HFFc6 (cell line): ENCODE data around the gene RHOXF2. TPM values are rescaled to one million over a fixed set of nuclear protein-coding genes. Genes with fewer than 3 reads are reported as not detected.
"Not testable (repeated sequence)": the region's sequence is repeated elsewhere in the genome, so short reads cannot be mapped to it uniquely, and the experiment has no call there.

ENCODE experiments used
- DNase-seq: peaks from one replicate; pipeline ENCODE4 v3.0.0-alpha.2; 2018
- H3K27ac Mint-ChIP-seq: 2 replicates; pipeline ENCODE4 v1.8.0; 2020; ENCODE audit warnings: mild to moderate bottlenecking, mixed read lengths
- H3K27me3 Mint-ChIP-seq: 2 replicates; pipeline ENCODE4 v1.8.0; 2021; ENCODE audit warnings: mild to moderate bottlenecking, moderate library complexity, mixed read lengths; ENCODE audit not compliant: insufficient read depth
- H3K36me3 Mint-ChIP-seq: 2 replicates; pipeline ENCODE4 v1.8.0; 2021; ENCODE audit warnings: low read depth, mixed read lengths
- H3K4me1 Mint-ChIP-seq: 2 replicates; pipeline ENCODE4 v1.8.0; 2020; ENCODE audit warnings: low read depth, mixed read lengths
- H3K4me3 Mint-ChIP-seq: 2 replicates; pipeline ENCODE4 v1.8.0; 2020; ENCODE audit warnings: mild to moderate bottlenecking, moderate library complexity, mixed read lengths
- H3K9me3 Mint-ChIP-seq: 2 replicates; pipeline ENCODE4 v1.8.0; 2020; ENCODE audit warnings: mild to moderate bottlenecking, mixed read lengths
- CTCF ChIP-seq: fragments of 200-600 bp; sonication (generic); IDR thresholded peaks from 2 replicates; pipeline ENCODE4 v1.5.0; 2021; ENCODE audit warnings: antibody characterized with exemption, mild to moderate bottlenecking
- long read RNA-seq: library from polyadenylated mRNA; unstranded; transcript quantifications from one replicate; pipeline ENCODE4 v2.0.0, GENCODE V29; 2019
- total RNA-seq, 6 experiments: library from RNA; stranded (reverse); fragmentation: NEBNext Ultra II Directional; extraction: Animal tissue kit (Norgen Biotek cat#: 25700); gene quantifications; 2 replicates in 1 of 6; 3 replicates in 5 of 6; pipeline ENCODE4 v1.2.3, GENCODE V29; 2021

Gene RHOXF2
- total RNA-seq = not detected
- long read RNA-seq = 0 reads

DNA sequence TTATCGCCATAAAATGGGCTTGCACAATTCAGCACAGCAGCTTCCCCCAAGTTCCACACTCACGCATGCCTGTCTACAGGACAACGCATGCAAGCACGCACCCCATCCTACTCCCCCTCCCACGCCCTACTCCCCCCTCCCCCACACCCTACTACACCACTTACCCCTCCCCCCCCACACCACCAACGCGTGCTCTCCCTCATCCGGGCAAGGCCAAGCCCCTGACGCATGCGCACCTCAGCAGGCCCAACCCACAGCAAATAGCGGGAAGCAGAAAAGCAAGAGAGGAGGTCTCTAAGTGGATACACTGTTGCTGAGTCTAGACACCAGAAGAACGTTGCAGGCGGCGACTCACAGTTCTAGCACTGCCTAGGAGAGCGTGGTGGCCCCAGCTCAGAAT is at the start of gene RHOXF2:
Gene RHOXF2 (plus strand): TSS at position 301 of the 400 bp plus-strand sequence. CDS start 138 bp downstream, outside the sequence.
- H3K27me3 Mint-ChIP-seq, H3K27ac Mint-ChIP-seq: not testable (repeated sequence)

DNA sequence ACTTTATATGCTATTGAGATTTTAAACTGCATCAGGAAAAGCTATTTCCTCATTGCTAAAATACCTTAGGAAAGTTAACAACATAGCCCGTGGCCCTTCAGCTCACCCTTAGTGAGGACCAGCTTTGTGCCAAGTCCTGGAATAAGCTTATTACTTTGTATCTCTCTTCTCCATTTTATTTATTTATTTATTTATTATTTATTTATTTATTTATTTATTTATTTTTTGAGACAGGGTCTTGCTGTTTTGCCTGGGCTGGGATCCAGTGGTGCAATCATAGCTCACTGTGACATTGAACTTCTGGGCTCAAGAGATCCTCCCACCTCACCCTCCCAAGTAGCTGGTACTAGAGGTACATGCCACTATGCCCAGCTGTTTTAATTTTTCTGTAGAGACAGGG is 49.0 kb upstream of the RHOXF2 start:
- peaks cover 1% of the 10 kb centered on the region; the same call in 1 of the 2 replicates for H3K27me3 Mint-ChIP-seq
- H3K9me3 Mint-ChIP-seq = no peaks in the 10 kb centered on the region
- peaks cover 12% of the 10 kb centered on the region; the same call in 1 of the 2 replicates for H3K4me1 Mint-ChIP-seq
- H3K27ac Mint-ChIP-seq = no peak overlapping the region
- DNase-seq = no peak
- no peak overlapping the region for H3K4me3 Mint-ChIP-seq
- H3K36me3 Mint-ChIP-seq = no peaks in the 10 kb centered on the region
- TF ChIP-seq CTCF = no peak

More for the DNA sequence above, at the start of gene RHOXF2:
- H3K4me3 Mint-ChIP-seq, H3K36me3 Mint-ChIP-seq, H3K9me3 Mint-ChIP-seq, DNase-seq, H3K4me1 Mint-ChIP-seq: not testable (repeated sequence)

DNA sequence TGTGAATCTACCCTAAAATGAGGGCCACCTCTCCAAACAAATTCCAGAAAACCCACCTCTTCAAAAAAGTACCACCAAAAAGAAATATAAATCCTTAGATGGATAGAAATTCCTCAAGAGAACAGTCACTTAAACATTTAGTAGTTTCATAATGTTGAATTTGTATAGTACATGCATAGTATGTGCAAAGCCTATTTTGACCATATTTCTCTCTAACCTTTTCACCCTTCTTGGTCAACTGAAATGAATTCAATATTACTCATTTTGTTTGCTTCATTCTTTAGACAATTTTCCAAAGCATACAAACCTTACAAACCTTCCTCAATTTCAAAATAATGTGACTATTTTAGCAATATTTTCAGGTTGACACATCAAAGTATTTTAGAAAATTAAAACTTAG is 46.8 kb upstream of the RHOXF2 start:
- TF ChIP-seq CTCF = no peak
- DNase-seq = no peak
- H3K4me1 Mint-ChIP-seq = peaks cover 12% of the 10 kb centered on the region; the same call in 1 of the 2 replicates
- H3K4me3 Mint-ChIP-seq = no peak overlapping the region
- no peak overlapping the region for H3K27ac Mint-ChIP-seq
- H3K27me3 Mint-ChIP-seq = peaks cover 3% of the 10 kb centered on the region; the same call in 1 of the 2 replicates
- H3K9me3 Mint-ChIP-seq = no peaks in the 10 kb centered on the region
- no peaks in the 10 kb centered on the region for H3K36me3 Mint-ChIP-seq

- H3K27ac Mint-ChIP-seq = no peak within 1 kb of the TSS
- TF ChIP-seq CTCF = no peak
- H3K4me3 Mint-ChIP-seq = no peak within 1 kb of the TSS
- peaks cover 20% of the 10 kb centered on the region for H3K4me1 Mint-ChIP-seq
- peaks cover 3% of the 10 kb centered on the region for H3K27me3 Mint-ChIP-seq
- no peaks in the 10 kb centered on the region for H3K36me3 Mint-ChIP-seq
- DNase-seq = no peak
- H3K9me3 Mint-ChIP-seq = no peaks in the 10 kb centered on the region
Observed at GRCh38 chrX:120115438-120115963, 42.9 kb upstream of the RHOXF2 start, which contains the start of gene RHOXF1. Gene RHOXF1 (minus strand): TSS chrX:120115913. CDS start chrX:120115862, 51 bp downstream.

DNA sequence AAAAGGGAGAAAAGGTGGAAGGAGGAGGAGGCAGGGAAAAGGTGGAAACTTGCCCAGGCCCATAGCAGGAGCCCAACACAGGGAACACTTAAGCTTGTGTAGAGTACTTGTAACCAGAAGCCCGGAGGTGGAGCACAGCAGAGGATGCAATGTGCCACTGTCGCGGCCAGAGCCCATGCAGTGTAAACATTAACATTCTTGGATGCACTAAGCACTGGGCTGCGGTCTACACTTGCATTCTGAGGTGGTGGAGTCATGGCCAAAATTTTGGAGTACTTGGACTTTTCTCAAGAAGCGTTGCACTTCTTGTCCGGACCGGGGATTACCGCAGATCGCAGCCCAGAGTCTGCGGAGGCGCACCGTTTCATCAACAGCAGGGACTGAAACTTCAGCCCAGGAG is 38.2 kb upstream of the RHOXF2 start:
- H3K9me3 Mint-ChIP-seq = no peaks in the 10 kb centered on the region
- no peaks in the 10 kb centered on the region; the same call in 1 of the 2 replicates for H3K27me3 Mint-ChIP-seq
- H3K36me3 Mint-ChIP-seq = no peaks in the 10 kb centered on the region
- TF ChIP-seq CTCF = no peak
- DNase-seq = peak; percentile 0
- peak overlapping the region; percentile 62; the same call in 1 of the 2 replicates for H3K4me3 Mint-ChIP-seq
- H3K4me1 Mint-ChIP-seq = peaks cover 12% of the 10 kb centered on the region; the same call in 1 of the 2 replicates
- H3K27ac Mint-ChIP-seq = no peak overlapping the region

DNA sequence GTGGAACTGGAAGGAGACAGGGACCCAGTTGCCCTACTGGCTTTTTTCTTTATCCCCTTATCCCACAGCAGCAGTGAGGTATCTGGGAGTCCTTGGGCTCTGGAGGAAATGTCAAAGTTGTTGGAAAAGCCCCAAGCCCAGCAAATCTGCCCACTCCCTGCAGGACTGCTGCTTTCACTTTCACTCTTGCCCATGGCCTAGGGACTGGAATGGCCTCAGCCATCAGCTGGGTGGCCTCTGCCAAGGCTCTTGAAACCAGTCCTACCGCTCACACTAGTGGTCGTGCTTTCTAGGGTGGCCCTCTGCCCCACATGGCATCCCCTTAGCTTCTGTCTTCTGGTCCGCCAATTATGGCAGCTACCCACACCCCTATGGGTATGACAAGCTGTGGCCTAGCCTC is 33.0 kb upstream of the RHOXF2 start:
- no peaks in the 10 kb centered on the region for H3K36me3 Mint-ChIP-seq
- TF ChIP-seq CTCF = no peak
- H3K9me3 Mint-ChIP-seq = no peaks in the 10 kb centered on the region
- no peak overlapping the region for H3K27ac Mint-ChIP-seq
- H3K4me3 Mint-ChIP-seq = peak overlapping the region; percentile 71
- H3K27me3 Mint-ChIP-seq = peaks cover 2% of the 10 kb centered on the region
- peaks cover 12% of the 10 kb centered on the region; the same call in 1 of the 2 replicates for H3K4me1 Mint-ChIP-seq
- DNase-seq = no peak

DNA sequence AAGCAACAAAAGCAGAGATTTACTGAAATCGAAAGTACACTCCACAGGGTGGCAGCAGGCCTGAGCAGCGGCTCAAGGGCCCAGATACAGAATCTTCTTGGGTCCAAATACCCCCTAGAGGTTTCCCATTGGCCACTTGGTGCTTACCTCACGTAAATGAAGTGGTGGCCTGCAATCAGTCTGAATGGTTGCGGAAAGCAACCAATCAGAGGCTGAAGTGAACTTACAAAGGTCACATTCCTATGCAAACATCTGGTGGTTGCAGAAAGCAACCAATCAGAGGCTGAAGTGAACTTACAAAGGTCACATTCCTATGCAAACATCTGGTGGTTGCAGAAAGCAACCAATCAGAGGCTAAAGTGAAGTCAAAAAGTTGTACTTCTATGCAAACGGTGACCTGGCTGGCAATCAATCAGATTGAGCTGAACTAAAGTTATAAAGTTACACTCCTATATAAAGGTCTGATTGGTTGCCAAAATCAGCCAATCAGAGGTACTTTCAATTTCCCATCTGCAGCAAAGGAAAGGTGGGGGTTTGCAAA is 30.0 kb upstream of the RHOXF2 start:
- H3K9me3 Mint-ChIP-seq = not testable (repeated sequence)
- H3K4me3 Mint-ChIP-seq = peak overlapping the region; percentile 53; the same call in 1 of the 2 replicates

More for the DNA sequence above, 30.0 kb upstream of the RHOXF2 start:
- H3K36me3 Mint-ChIP-seq, H3K27me3 Mint-ChIP-seq, DNase-seq, H3K4me1 Mint-ChIP-seq, H3K27ac Mint-ChIP-seq: not testable (repeated sequence)
